GM19193 (cell line): ENCODE measurements around the gene OTOF.

Experiments used
- POLR2A ChIP-seq: IDR thresholded peaks from 4 replicates; pipeline ENCODE4 v1.6.1; 2011; ENCODE audit not compliant: insufficient read depth, insufficient read length; ENCODE audit errors: extremely low read depth

The OTOF gene

DNA sequence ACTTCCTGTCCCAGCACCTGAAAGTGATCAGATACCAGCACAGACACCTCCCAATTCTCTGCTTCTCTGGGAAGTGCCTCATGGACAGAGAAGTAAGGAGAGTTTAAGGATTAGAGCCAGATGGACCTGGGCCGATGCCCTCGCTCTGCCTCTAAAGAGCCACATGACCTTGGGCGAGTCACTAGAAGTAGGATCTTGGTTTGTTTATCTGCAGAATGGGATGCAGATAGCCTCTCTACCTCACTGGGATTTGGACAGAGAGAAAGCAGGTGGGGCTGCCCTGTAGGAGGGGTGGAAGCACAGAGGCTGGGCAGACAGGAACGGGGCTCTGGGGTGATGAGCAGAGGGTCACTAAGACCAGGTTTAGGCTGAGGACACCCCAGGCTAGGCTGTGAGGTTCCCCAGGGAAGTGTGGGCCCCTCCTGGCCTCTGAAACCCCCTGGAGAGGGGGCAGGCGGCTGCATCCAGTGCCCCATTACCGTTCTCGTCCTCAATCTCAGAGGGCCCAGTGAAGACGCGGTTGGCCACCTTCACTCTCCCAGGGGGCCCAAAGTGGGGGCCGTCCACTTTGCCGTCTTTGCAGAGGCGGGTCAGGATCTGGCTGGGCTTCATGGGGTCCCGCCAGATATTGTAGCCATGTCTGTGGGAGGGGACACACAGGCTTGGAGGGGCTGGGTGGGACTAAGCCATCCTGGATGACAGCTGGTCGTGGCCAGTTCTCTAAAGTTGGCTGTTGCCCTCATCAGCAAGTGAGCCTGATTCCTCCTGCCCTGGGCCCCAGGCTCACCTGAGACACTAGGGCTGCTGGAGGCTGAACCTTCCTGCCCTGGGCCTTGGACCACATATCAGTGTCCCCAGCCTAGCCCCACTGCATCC, 13.3 kb downstream of the OTOF start:
- TF ChIP-seq POLR2A: no peak

DNA sequence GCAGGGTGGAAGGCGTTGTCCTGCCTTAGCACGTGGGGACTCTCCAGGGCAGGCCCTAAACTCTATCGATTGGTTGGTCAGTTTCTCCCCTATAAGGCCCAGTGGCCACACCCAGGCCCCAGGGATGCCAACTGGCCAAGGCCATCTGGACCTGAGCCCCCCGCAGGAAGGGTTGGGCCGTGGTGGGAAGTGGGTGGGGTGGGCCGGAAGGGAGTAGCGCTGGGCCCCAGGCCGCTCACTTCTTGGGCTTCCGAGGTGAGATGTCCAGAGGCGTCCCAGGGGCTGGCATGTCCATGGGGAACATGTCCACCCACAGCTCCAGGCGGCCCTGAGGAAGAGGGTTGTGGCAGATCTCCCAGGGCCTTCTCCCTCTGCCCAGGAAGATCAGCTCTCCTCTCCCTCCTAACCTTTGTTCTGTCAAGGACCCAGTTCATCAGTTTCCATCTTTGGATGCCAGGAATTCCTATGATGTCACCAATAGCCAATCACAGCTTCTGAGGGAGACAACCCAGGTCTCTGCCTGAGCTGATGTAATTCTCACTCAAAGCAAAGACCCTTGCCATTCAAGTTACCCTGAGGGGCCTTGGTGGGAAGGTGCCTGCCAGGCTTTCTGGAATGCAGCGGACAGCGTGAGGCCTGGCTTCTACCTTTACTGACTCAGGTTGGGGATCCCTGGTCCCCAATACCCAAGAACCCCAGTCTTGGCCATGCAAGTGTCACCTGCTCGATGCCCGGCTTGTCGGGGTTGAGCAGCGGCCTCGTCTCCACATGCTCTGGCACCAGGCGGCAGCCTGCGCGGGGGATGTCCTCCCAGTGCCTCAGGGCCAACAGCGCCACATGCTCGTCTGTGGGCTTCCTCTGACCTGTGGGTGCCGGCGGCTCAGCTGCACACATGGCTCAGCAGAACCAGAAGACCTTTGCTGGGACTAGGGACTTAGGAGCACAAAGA, 14.4 kb downstream of the OTOF start:
- TF ChIP-seq POLR2A: no peak

DNA sequence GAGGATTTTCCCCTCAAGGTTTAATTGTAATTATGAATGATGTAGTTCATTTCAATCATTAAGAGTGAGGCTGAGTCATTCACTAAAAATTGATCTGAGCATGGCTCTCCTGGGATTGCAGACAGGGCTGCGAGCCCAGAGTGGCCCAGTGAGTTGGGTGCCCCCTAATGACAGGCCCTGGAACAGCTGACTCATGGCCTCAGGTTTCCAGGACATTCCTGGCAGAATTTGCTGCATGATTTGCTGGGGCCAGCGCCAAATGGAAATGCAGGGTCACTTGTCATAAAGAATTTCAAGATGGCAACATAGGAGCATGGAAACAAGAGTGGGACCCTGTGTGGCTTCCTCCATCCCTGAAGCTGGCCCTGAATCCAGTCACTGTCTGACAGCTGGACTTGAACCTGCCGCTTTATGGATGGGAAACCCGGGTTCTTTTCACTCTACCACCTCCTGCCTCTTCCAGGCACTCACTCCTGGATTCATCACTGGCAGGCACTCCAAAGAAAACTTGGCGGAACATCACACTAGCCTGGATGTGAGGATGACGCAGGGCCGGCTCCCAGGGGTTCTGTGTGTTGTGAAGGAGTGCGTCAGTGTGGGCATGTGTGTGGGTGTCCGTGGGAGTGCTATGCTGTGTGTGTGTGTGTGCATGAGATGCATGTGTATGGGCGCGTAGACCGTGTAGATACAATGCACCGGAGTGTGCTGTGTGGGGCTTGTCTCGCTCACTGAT, 15.2 kb downstream of the OTOF start:
- TF ChIP-seq POLR2A: no peak

DNA sequence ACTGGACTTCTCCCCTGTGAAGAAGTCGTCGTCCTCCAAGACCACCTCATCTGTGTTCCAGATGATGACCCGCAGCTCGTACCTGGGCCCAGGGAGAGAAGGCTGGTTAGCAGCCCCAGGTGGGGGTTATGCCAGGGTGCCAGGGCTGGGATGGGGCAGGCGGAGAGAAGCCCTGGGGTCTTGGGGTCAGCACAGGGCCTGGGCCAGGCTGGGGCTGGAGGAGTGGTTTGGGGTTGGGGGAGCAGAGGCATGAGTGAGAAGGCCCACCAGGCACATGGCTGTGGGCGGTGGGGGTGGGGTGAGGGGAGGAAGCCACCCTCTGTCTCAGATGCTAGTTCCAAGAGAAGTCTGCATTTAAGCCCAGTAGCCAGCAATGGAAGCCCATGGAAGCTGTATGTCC, 15.8 kb downstream of the OTOF start:
- no peak for TF ChIP-seq POLR2A

DNA sequence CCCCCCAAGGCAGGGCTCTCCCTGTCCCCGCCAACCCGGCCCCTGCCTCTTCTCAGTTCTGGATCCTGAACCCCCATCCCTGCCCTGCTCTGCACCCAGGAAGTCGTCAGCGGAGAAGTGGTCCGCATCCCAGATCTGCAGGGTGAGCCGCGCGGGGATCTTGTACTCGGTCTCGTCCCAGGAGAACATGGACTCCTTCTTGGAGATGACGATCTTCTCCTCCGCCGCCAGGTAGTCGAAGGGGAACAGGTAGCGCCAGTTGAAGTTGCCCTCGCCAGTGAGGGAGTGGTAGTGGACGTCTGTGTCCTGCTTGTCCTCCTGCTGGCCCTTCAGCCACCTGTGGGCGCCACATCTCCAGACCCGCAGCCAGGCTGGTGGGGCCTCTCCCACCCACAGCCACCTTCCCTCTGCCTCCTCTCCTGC, 16.3 kb downstream of the OTOF start:
- TF ChIP-seq POLR2A: no peak

DNA sequence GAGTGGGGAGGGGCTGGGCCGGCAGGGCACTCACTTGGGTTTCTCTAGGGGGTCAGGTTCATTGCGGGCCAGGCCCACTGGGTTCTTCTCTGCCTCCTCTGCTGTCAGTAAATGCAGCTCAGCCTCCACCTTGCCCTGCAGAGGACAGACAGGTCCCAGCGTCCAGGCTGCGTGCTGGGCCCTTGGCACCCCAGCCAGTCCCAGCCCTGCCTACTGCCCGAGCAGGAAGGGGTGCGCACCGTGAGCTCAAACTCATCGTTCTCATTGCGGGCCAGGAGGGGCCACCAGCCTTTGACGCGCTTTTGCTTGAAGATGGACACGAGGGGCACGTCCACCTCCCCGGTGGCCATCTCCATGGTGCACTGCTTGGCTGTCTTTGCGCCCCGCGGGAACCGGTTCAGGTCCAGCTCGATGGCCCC, 17.3 kb downstream of the OTOF start:
- no peak for TF ChIP-seq POLR2A

DNA sequence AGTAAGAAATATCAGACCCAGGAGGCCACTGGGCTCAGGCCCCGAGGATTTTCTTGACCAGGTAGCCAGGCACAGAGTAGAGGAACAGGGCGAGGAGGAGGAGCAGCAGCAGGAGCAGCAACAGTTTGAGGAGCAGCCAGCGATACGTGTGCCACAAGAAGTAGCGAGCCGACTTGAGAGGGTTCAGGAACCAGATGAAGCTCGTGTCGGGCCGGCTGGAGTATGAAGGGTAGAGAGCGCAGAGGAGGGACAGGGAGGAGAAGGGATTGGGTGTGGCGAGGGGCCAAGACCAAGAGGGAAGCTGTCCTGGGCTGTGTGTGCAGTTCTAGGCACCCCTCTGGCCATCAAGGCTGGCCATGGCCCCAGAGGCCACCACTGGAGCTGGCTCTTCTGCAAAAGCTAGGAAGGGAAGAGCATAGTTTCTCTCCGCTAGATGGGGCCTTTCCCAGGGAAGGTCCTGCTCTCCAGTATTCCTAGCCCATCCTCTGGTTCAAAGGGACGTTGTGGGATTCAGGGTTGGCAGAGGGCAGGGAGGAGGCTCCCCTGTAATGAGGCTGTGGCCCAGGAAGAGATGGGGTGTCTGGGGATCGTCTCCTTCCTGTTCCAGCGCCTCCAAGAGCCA, 17.8 kb downstream of the OTOF start:
- no peak for TF ChIP-seq POLR2A

DNA sequence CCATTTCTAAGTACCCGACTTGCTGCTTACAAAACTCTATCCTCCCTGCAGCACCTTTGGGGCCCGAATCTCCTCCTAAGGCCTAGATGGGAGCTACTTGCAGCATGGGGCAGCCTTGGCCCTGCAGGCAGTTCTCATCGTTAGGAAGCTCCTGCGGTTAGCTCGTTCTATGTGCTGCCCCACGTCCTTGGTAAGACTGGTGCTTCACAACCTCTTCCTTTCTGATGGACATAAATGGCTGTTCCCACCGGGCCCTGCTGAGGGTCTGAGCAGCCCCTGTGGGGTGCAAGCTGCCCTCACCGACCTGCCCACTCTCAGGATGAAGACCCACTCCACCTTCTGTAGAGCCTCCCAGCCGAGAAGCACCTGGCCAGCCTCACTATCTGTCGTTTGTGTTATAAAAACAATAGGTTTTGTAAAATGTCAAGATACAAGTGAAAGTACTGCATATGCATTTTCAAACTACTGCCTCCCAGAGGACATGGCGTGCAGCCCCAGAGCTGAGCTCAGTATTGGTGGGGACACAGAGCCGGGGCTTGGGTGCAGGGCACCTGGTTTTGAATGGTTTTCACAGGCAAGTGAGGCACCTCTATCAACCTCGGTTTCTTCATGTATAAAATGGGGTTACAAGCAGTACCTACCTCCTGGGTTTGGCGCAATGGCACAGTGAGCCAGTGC, 19.4 kb downstream of the OTOF start:
- no peak for TF ChIP-seq POLR2A

DNA sequence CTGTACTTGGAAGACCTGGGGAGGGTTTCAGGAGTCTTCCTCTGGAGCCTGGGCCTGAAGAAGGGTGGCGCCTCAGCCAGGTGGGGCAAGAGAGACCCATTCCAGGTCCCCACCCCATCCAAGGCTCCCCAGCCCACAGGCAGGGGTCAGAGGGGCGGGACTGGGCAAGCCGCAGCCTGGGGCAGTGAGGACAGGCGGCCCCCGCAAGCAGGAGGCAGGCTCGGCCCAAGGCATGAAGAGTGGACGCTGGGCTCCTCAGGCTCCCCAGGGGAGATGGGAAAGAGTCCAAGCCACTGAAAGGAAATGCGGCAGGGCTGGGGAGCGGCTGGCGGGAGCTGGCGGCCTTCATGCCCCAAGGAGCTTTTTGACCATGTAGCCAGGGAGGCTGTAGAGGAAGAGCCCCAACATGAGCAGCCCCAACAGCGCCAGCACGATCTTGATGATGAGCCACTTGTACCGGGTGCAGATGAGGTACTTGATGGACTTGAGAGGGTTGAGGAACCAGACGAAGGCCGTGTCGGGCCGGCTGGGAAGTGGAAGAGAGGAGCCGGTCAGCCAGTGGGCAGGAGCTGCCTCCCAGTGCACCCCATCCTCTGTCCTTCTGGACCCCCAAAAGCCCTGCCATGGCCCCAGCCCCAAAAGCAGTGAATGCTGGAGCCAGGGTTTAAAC, 20.1 kb downstream of the OTOF start:
- no peak for TF ChIP-seq POLR2A

DNA sequence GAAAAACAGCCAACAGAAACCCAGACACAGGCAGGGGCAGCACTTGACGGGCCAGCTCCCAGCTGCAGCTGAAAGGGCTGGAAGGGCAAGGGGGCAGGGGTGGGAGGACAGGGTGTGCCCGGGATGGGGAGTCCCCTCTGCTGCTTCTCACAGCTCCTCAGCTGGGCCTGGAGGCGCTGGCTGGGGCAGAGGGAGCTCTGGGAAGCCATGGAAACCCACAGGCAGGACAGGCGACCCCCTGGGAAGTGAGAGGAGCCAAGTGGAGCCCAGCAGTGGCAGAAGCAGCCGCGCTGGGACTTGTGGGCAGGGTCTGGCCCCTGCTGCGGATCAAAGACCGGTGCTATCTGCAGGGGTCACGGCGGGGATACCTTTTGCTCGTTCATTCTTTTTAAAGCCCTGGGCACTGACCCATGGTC, 20.7 kb downstream of the OTOF start:
- no peak for TF ChIP-seq POLR2A

DNA sequence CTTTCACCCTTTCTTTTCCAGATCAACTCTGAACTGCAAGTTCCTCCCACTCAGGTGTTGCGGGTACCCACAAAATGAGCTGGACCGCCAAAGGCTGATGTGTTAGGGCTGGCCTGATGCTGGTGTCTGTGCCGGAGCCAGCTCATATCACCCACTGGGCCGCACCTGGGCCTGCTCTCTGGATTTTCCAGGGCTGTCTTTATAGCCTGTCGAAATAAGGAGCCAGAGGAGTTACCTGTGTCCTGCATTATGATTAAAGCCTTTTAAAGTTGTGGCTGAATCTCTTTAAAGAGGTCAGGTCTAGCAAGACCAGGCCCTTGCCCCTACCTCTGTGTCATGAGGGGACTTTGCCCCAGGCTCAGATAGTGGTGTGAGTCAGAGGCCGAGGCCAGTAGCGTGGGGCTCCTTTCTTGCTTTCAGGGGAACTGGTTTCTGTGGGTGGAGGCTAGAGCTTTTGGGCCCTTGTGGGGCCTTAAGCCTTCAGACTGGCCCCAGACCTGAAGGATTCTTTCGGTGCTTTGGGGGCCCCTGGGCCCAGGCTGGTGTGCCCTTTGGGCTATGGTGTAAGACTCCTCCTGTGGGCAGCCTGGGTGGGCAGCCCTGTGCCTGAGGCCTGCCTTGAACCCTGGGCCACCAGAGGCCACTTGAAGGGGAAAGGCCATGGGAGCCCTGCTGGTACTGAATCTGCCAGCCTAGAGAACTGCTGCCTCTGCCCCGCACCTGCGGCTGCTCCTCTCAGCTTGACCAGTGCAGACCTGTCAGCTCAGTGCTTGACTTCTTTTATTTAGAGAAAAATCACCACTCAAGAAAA, 21.3 kb downstream of the OTOF start:
- TF ChIP-seq POLR2A: no peak

DNA sequence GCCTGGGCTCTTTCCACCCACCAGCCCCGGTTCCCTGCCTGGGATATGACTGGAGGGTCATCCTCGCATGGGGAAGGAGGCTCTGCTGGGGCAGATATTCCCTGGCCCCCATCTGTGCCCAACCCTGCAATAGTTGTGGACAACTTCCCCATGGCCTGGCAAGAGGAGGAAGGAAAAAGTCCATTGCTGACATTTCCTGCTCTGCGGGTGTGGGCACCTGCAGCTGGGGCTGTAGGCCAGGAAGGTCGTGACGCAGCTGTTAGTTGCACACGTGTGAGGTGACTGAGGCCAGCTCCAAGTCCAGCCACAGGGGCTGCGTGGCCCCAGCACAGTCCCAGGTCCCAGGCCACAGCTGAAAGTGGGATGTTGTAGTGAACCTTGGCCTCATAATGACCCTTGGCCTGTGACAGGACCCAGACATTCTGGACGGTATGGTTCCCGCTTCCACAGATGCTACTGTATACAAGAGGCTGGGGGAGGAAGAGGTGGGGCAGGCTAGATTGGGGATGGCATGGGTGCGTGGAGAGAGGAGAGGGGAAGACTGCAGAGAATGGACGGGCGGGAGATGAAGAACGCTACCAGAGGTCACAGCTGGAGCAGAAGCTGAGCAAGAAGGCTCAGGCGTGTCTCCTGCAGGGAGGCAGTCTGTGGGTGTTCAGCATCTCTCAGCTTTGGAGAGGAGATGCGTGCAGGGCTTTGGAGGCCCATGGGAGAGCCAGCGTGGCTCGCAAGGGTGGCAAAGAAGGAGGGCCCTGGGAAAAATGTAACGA, 22.1 kb downstream of the OTOF start:
- TF ChIP-seq POLR2A: no peak
